ENCODE results near the gene OBP2A.
"Not testable (repeated sequence)": the region's sequence is repeated elsewhere in the genome, so short reads cannot be mapped to it uniquely, and the experiment has no call there.

OBP2A gene

DNA sequence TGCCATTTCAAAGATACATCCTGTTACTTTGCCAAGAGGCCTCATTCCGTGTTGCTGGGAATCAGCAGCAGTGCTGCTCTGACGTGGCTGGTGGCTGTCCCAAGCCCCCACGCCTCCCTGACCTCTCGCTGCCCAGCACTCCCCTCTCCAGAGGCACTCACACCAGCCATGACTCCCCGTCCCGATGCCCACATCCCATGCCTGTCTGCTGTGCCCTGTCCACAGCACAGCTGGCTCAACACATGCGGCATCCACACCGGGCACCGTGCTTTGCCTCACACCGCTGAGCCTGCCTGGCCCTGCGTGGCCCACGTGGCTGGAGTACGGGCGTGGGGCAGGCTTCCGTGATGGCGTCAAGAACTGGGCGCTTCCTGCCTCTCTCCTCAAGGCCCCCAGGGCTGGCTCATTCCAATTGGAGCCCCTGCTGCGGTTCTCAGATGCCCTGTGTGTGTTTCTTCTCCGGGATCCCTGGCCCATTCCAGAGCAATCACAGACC is 32.5 kb upstream of the OBP2A start:
- no peak overlapping the region for H3K4me3 ChIP-seq
- TF ChIP-seq, protein P1, sequence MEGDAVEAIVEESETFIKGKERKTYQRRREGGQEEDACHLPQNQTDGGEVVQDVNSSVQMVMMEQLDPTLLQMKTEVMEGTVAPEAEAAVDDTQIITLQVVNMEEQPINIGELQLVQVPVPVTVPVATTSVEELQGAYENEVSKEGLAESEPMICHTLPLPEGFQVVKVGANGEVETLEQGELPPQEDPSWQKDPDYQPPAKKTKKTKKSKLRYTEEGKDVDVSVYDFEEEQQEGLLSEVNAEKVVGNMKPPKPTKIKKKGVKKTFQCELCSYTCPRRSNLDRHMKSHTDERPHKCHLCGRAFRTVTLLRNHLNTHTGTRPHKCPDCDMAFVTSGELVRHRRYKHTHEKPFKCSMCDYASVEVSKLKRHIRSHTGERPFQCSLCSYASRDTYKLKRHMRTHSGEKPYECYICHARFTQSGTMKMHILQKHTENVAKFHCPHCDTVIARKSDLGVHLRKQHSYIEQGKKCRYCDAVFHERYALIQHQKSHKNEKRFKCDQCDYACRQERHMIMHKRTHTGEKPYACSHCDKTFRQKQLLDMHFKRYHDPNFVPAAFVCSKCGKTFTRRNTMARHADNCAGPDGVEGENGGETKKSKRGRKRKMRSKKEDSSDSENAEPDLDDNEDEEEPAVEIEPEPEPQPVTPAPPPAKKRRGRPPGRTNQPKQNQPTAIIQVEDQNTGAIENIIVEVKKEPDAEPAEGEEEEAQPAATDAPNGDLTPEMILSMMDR (IDR thresholded peaks at IDR 0.05) = no peak
- peak; percentile 56 for DNase-seq (ENCODE audit: low spot score)
- H3K27ac ChIP-seq = no peak overlapping the region

DNA sequence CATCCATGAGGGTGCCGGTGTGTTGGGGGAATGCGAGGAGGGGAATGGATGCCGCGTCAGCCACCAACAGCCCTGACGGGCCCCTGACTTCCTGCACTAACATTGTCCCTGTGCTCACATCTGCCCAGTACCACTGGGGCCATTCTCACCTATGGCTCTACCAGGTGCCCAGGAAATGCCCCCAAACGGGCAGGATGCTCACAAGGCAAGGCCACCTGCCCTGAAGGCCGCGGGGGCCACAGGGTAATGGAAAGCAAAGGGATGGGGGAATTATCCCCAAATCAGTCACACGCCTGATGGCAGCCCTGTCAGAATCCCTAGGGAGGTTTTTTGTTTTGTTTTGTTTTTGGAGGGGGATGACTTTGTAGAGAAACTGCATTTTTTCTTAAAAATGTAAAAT is 32.0 kb upstream of the OBP2A start:
- H3K4me3 ChIP-seq; DNase-seq (ENCODE audit: low spot score); H3K27ac ChIP-seq: not testable (repeated sequence)

DNA sequence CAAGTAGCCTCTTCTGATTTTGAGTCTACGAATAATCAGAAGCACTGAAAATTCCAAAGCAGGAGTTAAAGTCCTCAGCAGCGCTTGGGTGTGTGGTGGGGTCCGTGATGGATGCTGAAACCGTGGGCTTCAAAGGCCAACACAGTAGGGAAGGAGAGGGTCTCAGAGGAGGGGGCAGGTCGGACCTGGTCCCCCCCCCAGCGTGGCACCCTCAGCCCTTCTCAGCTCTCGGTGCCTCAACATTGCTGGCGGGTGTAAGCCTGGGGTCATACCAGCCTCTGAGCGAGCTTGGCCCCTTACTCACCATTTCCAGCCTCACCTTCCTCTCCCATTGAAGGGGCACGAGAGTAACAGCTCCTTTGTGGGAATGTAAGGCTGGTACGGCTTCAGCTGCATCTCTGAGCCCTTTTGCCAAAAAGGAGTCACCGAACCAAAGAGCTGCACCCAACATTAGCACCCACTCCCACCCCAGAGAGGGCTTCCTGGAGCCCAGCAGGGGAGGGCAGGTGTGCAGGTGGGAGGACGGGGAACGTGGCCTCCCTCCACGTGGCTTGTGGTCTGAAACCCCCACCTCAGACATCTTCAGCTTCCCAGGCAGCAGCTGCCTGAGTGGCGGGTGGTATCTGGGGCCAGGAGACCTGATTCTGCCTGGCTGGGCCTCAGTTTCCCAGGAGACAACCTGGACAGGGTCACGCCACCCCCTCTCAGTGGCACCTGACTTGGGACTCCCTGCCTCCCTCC is 31.4 kb upstream of the OBP2A start:
- peak; percentile 62 for DNase-seq (ENCODE audit: low spot score)
- no peak overlapping the region for H3K4me3 ChIP-seq
- TF ChIP-seq, protein P1 (IDR thresholded peaks at IDR 0.05) = no peak

DNA sequence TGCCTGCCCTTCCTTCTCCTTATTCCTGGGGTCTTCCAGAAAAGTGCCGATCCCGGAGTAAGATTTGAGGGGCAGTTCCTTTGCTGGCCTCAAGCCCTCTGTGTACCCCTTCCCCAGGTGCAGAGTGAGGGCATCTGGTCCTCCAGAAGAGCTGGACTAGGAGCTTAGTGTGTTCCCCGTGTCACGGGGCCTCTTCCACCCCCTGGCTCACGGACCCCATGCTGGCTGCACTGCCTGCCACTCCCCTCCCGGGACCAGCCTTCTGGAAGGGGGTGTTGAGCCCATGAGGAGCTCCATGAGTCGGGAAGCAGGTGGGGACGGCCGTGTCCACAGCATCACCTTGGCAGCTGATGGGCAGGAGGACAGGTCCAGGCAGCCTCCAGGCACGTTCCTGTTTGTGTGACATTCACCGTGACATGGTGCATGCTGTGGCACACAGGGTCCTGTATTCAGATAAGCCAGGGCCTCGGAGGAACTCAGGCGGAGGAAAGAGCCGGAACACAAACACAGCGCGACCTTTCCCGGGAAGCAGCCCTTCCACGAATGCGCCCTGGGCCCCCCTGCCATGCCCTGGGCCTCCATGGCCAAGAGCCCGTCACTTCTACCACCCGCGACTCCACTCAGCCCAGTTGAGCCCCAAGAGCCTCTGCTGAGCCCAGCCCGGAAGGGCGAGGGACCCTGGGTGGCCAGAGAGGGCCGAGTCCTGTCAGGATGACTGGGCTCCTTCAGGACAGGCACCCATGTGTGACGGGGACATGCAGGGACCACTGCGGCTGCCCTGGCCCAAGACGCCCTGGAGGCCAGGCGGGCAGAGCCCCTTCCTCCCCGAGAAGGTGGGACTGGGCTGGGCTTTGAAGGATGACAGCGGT is 30.6 kb upstream of the OBP2A start:
- TF ChIP-seq, protein P1 (IDR thresholded peaks at IDR 0.05) = no peak
- Histone ChIP-seq H3K4me3 (no peak overlapping the region), H3K27ac (no peak overlapping the region)
- DNase-seq (ENCODE audit: low spot score) = peak; percentile 68

More for the DNA sequence above, 31.4 kb upstream of the OBP2A start:
- H3K27ac ChIP-seq = no peak overlapping the region

DNA sequence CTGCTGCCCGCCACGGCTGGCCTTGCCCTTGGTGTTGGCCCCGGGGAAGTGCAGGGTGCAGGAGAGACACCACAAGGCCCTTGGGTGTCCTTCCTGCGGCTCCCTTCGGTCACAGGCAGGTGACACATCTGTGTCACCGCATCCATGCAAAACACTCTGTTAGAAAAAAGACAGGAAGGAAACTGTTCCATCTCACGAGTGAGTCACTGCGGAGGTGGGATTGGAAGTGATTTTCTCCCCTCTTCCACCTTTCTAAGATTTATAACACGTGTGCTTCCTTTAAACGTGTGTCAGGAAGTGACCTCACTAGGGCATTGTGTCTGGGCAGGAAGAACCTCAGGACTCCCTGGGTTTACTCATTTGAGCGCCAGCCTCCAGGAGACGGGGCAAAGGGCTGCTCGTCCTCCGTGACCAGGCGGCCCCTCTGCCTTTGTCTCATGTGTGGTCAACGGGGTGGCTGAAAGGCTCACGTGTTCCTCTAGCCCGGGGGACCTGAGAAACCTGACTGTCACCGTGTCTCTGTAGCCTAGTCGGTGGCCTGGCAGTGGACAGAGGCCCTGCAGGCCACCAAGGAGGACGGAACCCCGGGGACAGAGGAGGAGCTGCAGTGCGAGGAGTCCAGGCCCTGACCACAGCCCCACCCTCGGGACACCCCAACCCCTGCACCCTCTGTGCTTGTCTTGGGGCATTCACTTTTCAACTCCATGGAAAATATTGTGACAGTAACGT is 29.6 kb upstream of the OBP2A start:
- TF ChIP-seq, protein P1 (IDR thresholded peaks at IDR 0.05) = no peak
- H3K27ac ChIP-seq = no peak overlapping the region
- H3K4me3 ChIP-seq = no peak overlapping the region
- peak; percentile 49 for DNase-seq (ENCODE audit: low spot score)

DNA sequence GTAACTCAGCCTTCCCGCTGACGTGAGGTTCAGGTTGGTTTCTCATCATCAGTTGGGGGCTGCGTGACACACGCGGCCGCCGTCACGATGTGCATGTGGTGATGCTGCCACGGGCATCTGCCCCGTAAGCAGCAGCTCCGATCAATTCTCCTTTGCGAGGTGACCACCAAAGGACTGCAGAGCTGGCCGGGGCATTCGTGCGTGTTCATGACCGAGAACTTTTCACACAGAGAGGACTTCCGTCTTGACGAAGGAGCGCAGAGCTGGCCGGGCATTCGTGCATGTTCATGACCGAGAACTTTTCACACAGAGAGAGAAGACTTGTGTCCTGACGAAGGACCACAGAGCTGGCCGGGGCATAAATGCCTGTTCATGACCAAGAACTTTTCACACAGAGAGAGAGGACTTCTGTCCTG is 28.5 kb upstream of the OBP2A start:
- TF ChIP-seq, protein P1 (IDR thresholded peaks at IDR 0.05) = no peak
- Histone ChIP-seq H3K27ac (no peak overlapping the region), H3K4me3 (no peak overlapping the region)
- DNase-seq (ENCODE audit: low spot score) = peak; percentile 46

Data from coronary artery (tissue), 2 donors.